HG02610 (cell line): ENCODE data around the gene TNFRSF21.
"Not testable (repeated sequence)": the region's sequence is repeated elsewhere in the genome, so short reads cannot be mapped to it uniquely, and the experiment has no call there.

Source experiments
- ATAC-seq: cut with Tn5 transposase; IDR thresholded peaks from one replicate; pipeline ENCODE4 v1.9.1; 2021; ENCODE audit warnings: mild to moderate bottlenecking, moderate library complexity; ENCODE audit not compliant: unreplicated experiment

The TNFRSF21 gene

GRCh38 chr6:47323321-47323720, 13.6 kb upstream of the TNFRSF21 start:
- no peak for ATAC-seq

- no peak for ATAC-seq
Observed at GRCh38 chr6:47321577-47321976, 11.9 kb upstream of the TNFRSF21 start.

GRCh38 chr6:47319867-47320266, 10.2 kb upstream of the TNFRSF21 start:
- ATAC-seq = no peak

- ATAC-seq = no peak
Observed at GRCh38 chr6:47319382-47319781, 9.7 kb upstream of the TNFRSF21 start.

- ATAC-seq = no peak
Observed at GRCh38 chr6:47318236-47318989, 8.7 kb upstream of the TNFRSF21 start.

GRCh38 chr6:47315181-47315580, 5.5 kb upstream of the TNFRSF21 start:
- not testable (repeated sequence) for ATAC-seq

- ATAC-seq = peak; percentile 3
Observed at GRCh38 chr6:47310131-47310480, 401 bp upstream of the TNFRSF21 start.

- ATAC-seq = no peak
Observed at GRCh38 chr6:47308552-47309290, 984 bp downstream of the TNFRSF21 start.

GRCh38 chr6:47308198-47308517, 1.5 kb downstream of the TNFRSF21 start:
- ATAC-seq = no peak

- ATAC-seq = no peak
Observed at GRCh38 chr6:47307362-47308197, 2.1 kb downstream of the TNFRSF21 start.

- ATAC-seq = no peak
Observed at GRCh38 chr6:47306887-47307286, 2.8 kb downstream of the TNFRSF21 start.

- no peak for ATAC-seq
Observed at GRCh38 chr6:47303861-47304260, 5.8 kb downstream of the TNFRSF21 start.

GRCh38 chr6:47303342-47303741, 6.4 kb downstream of the TNFRSF21 start:
- no peak for ATAC-seq

GRCh38 chr6:47302043-47302442, 7.7 kb downstream of the TNFRSF21 start:
- no peak for ATAC-seq

GRCh38 chr6:47301441-47301840, 8.3 kb downstream of the TNFRSF21 start:
- no peak for ATAC-seq

- ATAC-seq = no peak
Observed at GRCh38 chr6:47300417-47300816, 9.3 kb downstream of the TNFRSF21 start.

GRCh38 chr6:47299965-47300364, 9.7 kb downstream of the TNFRSF21 start:
- ATAC-seq = no peak

GRCh38 chr6:47298475-47298874, 11.2 kb downstream of the TNFRSF21 start:
- no peak for ATAC-seq

GRCh38 chr6:47294990-47295389, 14.7 kb downstream of the TNFRSF21 start:
- ATAC-seq = no peak

GRCh38 chr6:47292944-47293343, 16.8 kb downstream of the TNFRSF21 start:
- no peak for ATAC-seq

- ATAC-seq = no peak
Observed at GRCh38 chr6:47292027-47292426, 17.7 kb downstream of the TNFRSF21 start.
